NT2/D1 (cell line): Measurements from ENCODE around the gene TREH.
A peak's percentile ranks its signal among the peaks of the same experiment; 100 is the strongest.

Source experiments
- DNase-seq: peaks from one replicate; pipeline ENCODE4 v3.0.0-alpha.2; 2011; ENCODE audit warnings: low read depth, low spot score
- H3K27me3 ChIP-seq: 2 replicates; pipeline ENCODE4 v1.6.0; 2011; ENCODE audit warnings: mild to moderate bottlenecking; ENCODE audit not compliant: insufficient read length, insufficient read depth
- H3K36me3 ChIP-seq: 2 replicates; pipeline ENCODE4 v1.6.1; 2011; ENCODE audit warnings: mild to moderate bottlenecking, low read length, mixed read lengths; ENCODE audit not compliant: insufficient read depth, insufficient read length
- H3K4me1 ChIP-seq: 2 replicates; pipeline ENCODE4 v1.5.1; 2011; ENCODE audit not compliant: insufficient read depth, insufficient read length
- H3K4me3 ChIP-seq: 2 replicates; pipeline ENCODE4 v1.5.1; 2011; ENCODE audit warnings: low read depth; ENCODE audit not compliant: insufficient read length
- H3K9ac ChIP-seq: 2 replicates; pipeline ENCODE4 v1.6.0; 2011; ENCODE audit warnings: low read depth; ENCODE audit not compliant: insufficient read length
- H3K9me3 ChIP-seq: 2 replicates; pipeline ENCODE4 v1.5.1; 2011; ENCODE audit warnings: mild to moderate bottlenecking, low read length; ENCODE audit not compliant: insufficient read depth
- SUZ12 ChIP-seq: IDR thresholded peaks from 2 replicates; pipeline ENCODE4 v1.6.1; 2011; ENCODE audit not compliant: insufficient read length, insufficient read depth; ENCODE audit errors: extremely low read depth
- YY1 ChIP-seq: IDR thresholded peaks from 2 replicates; pipeline ENCODE4 v1.6.1; 2011; ENCODE audit not compliant: insufficient read length, insufficient read depth
- ZNF274 ChIP-seq: IDR thresholded peaks from 2 replicates; pipeline ENCODE4 v1.6.1; 2011; ENCODE audit warnings: mild to moderate bottlenecking, low read depth, low read length

Gene TREH

GRCh38 chr11:118633979-118634378, 45.5 kb downstream of the TREH start:
- no peak for TF ChIP-seq YY1
- TF ChIP-seq ZNF274, result no peak
- TF ChIP-seq SUZ12, result no peak
- DNase-seq, result no peak

GRCh38 chr11:118633319-118633690, 46.1 kb downstream of the TREH start:
- TF ChIP-seq SUZ12, result no peak
- no peak for TF ChIP-seq ZNF274
- TF ChIP-seq YY1, result no peak
- Histone ChIP-seq H3K4me1 (peaks cover 13% of the 10 kb centered on the region), H3K27me3 (no peaks in the 10 kb centered on the region), H3K9me3 (no peaks in the 10 kb centered on the region), H3K9ac (no peak overlapping the region), H3K36me3 (peaks cover 86% of the 10 kb centered on the region), H3K4me3 (no peak overlapping the region)
- no peak for DNase-seq

More at GRCh38 chr11:118633979-118634378, 45.5 kb downstream of the TREH start:
- Histone ChIP-seq H3K4me1 (peaks cover 13% of the 10 kb centered on the region), H3K4me3 (no peak overlapping the region), H3K36me3 (peaks cover 86% of the 10 kb centered on the region), H3K27me3 (no peaks in the 10 kb centered on the region), H3K9me3 (no peaks in the 10 kb centered on the region), H3K9ac (peak overlapping the region; percentile 15)

DNA sequence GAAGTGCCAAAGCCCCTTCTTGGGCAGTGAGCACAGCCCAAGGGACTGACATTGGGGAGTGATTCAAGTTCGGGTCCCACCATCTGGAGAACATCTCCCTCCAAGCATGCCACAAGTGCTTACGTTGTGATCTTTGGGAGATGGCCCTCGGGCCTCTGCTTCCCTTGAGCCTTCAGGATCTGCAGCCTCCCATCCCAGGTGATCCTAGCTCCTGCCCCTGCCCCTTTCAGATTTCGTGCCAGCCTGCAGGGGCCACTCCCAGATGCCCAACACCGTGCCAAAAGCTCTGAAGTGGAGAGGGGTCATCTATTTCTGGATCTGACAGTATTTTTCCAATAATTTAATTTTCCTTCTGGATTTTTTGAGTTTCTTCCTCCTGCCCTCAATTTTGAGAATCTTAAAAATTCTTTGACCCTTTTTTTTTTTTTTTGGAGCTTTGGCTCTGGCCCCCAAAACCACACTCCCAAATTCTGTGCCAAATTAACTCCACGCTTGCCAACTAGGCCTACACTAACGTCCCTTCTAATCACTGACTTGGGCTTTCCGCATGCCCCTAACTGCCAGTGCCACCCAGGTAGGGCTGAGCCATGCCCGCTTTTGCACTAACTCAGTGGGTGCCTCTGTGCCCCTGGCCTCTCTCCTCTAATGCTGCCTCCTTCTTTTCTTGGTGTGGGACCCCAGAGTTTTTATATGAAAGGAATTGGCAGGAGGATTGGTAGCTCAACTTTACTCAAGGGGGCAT, 46.7 kb downstream of the TREH start:
- no peak overlapping the region for H3K4me3 ChIP-seq
- DNase-seq, result no peak
- H3K9ac ChIP-seq, result no peak overlapping the region
- peaks cover 86% of the 10 kb centered on the region for H3K36me3 ChIP-seq
- TF ChIP-seq ZNF274 (no peak), YY1 (no peak), SUZ12 (no peak)
- H3K9me3 ChIP-seq, result no peaks in the 10 kb centered on the region
- H3K4me1 ChIP-seq, result peaks cover 13% of the 10 kb centered on the region
- H3K27me3 ChIP-seq, result no peaks in the 10 kb centered on the region

DNA sequence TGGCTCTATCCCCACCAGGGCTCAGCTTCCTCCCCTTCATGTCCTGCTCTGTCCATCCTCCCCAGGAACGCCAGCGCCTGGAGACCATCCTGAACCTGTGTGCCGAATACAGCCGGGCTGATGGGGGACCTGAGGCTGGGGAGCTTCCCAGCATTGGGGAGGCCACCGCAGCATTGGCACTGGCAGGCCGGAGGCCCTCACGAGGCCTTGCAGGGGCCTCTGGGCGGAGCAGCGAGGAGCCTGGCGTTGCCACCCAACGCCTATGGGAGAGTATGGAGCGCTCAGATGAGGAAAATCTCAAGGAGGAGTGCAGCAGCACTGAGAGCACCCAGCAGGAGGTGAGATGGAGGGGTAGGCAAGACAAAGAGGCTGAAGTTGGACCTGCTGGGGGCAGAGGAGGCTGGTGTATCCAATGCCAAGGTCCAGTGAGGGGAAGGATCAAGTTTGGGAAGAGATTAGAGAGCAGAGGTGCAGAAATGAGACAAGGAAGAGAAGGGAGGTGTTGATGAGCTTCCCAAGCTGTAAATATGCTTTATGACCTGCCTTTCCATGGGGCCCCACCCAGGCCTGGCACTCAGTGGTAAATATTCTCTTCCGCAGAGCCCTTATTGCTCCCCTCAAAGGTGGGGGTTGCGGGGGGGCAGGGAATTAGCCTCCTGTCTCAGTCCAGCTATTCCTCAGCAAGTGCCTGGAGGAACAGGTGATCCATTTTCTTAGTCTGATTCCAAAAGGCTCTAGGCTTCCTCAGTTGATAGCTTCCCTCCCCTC, 48.1 kb downstream of the TREH start:
- Histone ChIP-seq H3K9me3 (no peaks in the 10 kb centered on the region), H3K4me3 (no peak overlapping the region), H3K27me3 (no peaks in the 10 kb centered on the region), H3K36me3 (peaks cover 84% of the 10 kb centered on the region), H3K9ac (no peak overlapping the region), H3K4me1 (peaks cover 13% of the 10 kb centered on the region)
- no peak for DNase-seq
- TF ChIP-seq SUZ12 (no peak), ZNF274 (no peak), YY1 (no peak)

- no peak overlapping the region for H3K4me3 ChIP-seq
- peaks cover 81% of the 10 kb centered on the region for H3K36me3 ChIP-seq
- DNase-seq, result no peak
- H3K27me3 ChIP-seq, result no peaks in the 10 kb centered on the region
- H3K4me1 ChIP-seq, result peaks cover 5% of the 10 kb centered on the region
- TF ChIP-seq SUZ12 (no peak), ZNF274 (no peak), YY1 (no peak)
- no peaks in the 10 kb centered on the region for H3K9me3 ChIP-seq
- H3K9ac ChIP-seq, result no peak overlapping the region
These were observed 49.4 kb downstream of the TREH start for GRCh38 chr11:118629761-118630661.

- H3K9me3 ChIP-seq, result no peaks in the 10 kb centered on the region
- no peak overlapping the region for H3K9ac ChIP-seq
- DNase-seq, result no peak
- H3K4me1 ChIP-seq, result peaks cover 5% of the 10 kb centered on the region
- H3K4me3 ChIP-seq, result no peak overlapping the region
- no peak for TF ChIP-seq SUZ12
- TF ChIP-seq ZNF274, result no peak
- TF ChIP-seq YY1, result no peak
- H3K27me3 ChIP-seq, result no peaks in the 10 kb centered on the region
- peaks cover 85% of the 10 kb centered on the region for H3K36me3 ChIP-seq
These were observed 50.4 kb downstream of the TREH start for GRCh38 chr11:118628861-118629549.
